Fibroblast of the aortic adventitia (primary cell): ENCODE results near the gene SH3TC2. TPM values are rescaled to one million over a fixed set of nuclear protein-coding genes. Genes with fewer than 3 reads are reported as not detected.

Experiments used
- DNase-seq: peaks from one replicate; pipeline ENCODE4 v3.0.0-alpha.2; 2010; ENCODE audit warnings: low read depth
- H3K4me3 ChIP-seq: 2 replicates; pipeline ENCODE4 v1.5.1; 2011; ENCODE audit warnings: low read depth, mild to moderate bottlenecking, control low read depth, low read length, moderate library complexity
- CTCF ChIP-seq: IDR thresholded peaks from 2 replicates; pipeline ENCODE4 v1.5.1; 2011; ENCODE audit warnings: mild to moderate bottlenecking, low read length, control low read depth, inconsistent platforms; ENCODE audit not compliant: insufficient read depth
- total RNA-seq: library from RNA; depleted of rRNA; stranded (reverse); fragments of >200 nt; gene quantifications from 2 replicates; pipeline ENCODE4 v1.2.3, GENCODE V29; 2012; ENCODE audit warnings: low replicate concordance

Gene SH3TC2
- total RNA-seq, 1 donor: 4.1 TPM

GRCh38 chr5:149002761-149003689 lies 59.8 kb downstream of the SH3TC2 start:
- H3K4me3 ChIP-seq: no peak overlapping the region
- DNase-seq: peak; percentile 45
- TF ChIP-seq CTCF: no peak

- peak; percentile 98 for DNase-seq
- no peak for TF ChIP-seq CTCF
- no peak overlapping the region for H3K4me3 ChIP-seq
These were observed 60.8 kb downstream of the SH3TC2 start for GRCh38 chr5:149002053-149002452.

- TF ChIP-seq CTCF: no peak
- H3K4me3 ChIP-seq: no peak overlapping the region
- DNase-seq: peak; percentile 29
These were observed 61.7 kb downstream of the SH3TC2 start for GRCh38 chr5:149001162-149001561.

- DNase-seq: no peak
- no peak overlapping the region for H3K4me3 ChIP-seq
- TF ChIP-seq CTCF: no peak
These were observed 63.1 kb downstream of the SH3TC2 start for GRCh38 chr5:148999741-149000140.

GRCh38 chr5:148998174-148998797 lies 64.6 kb downstream of the SH3TC2 start:
- no peak overlapping the region for H3K4me3 ChIP-seq
- peak; percentile 81 for DNase-seq
- peak; percentile 67 for TF ChIP-seq CTCF

- TF ChIP-seq CTCF: no peak
- DNase-seq: peak; percentile 38
- no peak overlapping the region for H3K4me3 ChIP-seq
These were observed 66.6 kb downstream of the SH3TC2 start for GRCh38 chr5:148996270-148996669.
